Activated CD4-positive, alpha-beta T cell treated with anti-CD3 and anti-CD28 coated beads for 24 hours (primary cell): ENCODE measurements around the gene ATP1A4.

Experiments used
- DNase-seq, 2 donors: peaks; one replicate each; pipeline ENCODE4 v3.0.0-alpha.2; 2020; ENCODE audit warnings: low read depth in 2 of 2

The ATP1A4 gene

DNA sequence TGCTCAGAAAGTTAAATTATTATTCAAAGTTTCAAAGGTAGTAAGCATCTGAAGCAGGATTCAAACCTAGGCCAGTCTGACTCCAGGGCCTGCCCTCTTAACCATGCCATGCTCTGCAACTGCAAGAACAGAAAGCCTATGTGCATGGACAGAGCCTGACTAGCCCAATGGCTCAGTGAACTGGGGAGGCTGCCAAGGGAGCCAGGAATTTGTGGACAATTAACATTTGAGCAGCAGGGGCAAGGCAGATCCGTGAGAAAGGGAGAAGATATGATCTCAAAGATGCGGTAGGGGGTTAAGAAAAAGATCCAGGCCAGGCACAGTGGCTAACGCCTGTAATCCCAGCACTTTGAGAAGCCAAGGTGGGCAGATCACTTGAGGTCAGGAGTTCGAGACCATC lies 6.5 kb upstream of the ATP1A4 start:
- no peak for DNase-seq

- no peak for DNase-seq
These were observed 5.3 kb upstream of the ATP1A4 start for GRCh38 chr1:160146107-160146506.

- no peak for DNase-seq
These were observed 3.3 kb upstream of the ATP1A4 start for GRCh38 chr1:160148121-160148520.

- no peak for DNase-seq
These were observed 2.2 kb upstream of the ATP1A4 start for GRCh38 chr1:160149233-160149632.

DNA sequence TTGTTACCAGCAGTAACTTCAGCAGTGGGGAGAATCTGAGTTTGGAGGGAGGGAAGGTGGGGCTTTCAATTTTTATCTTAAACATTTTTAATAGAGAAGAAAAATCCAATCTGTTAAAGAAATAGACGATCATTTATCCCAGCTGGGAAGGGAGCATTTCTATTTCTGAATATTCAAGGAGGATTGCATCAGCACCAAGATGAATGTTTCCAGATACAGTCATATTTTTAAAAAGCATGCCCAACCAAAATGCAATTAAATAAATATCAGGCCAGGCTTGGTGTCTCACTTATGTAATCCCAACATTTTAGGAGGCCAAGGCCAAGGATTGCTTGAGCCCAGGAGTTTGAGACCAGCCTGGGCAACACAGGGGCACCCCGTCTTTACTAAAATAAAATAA lies 1.7 kb upstream of the ATP1A4 start:
- no peak for DNase-seq

- DNase-seq, result no peak
These were observed 3.4 kb downstream of the ATP1A4 start for GRCh38 chr1:160154790-160155189.

GRCh38 chr1:160156361-160156760 lies 5.0 kb downstream of the ATP1A4 start:
- no peak for DNase-seq

DNA sequence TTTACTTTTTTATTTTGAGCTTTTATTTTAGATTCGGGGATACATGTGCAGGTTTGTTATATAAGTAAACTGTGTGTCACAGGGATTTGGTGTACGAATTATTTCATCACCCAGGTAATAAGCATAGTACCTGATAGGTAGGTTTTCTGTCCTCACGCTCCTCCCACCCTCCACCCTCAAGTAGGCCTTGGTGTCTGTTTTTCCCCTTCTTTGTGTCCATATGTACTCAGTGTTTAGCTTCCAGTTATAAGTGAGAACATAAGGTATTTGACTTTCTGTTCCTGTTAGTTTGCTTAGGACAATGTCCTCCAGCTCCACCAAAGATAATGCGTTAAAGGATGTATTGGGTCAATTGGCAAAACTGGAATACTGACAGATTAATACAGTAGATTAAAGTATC lies 5.8 kb downstream of the ATP1A4 start:
- no peak for DNase-seq

DNA sequence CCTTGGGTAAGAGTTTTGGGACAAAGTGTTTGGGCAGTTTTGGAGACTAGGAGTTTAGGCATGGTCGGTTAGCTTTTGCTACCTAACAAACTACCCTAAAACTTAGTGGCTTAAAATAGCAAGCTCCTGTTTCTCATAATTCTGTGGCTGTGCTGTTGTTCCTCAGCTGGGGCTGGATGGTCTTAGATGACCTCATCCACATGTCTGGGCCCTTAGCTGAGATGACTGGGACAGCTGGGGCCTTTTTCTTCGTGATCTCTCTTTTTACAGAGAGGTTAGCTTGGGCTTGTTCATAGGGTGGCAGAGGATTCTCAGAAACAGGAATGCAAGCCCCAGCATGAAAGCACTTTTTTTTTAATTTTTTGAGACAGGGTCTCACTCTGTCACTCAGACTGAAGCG lies 6.6 kb downstream of the ATP1A4 start:
- DNase-seq, result no peak

DNA sequence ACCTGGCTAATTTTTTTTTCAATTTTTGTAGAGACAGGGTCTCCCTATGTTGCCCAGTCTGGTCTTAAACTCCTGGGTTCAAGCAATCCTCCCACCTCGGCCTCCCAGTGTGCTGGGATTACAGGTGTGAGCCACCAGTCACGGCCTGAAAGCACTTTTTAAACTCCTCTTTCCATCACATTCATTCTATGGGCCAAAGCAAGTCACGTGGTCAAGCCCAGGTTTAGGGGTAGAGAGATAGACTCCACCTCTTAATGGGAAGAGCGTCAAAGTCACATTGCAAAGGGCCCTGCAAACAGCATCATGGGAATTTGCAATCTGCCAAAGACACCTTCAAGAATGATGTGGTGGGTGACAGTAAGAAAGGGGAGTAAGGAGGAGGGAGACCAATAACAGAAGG lies 7.1 kb downstream of the ATP1A4 start:
- DNase-seq, result no peak

- DNase-seq, result no peak
These were observed 8.4 kb downstream of the ATP1A4 start for GRCh38 chr1:160159846-160160245.

GRCh38 chr1:160161965-160162705 lies 10.7 kb downstream of the ATP1A4 start:
- no peak for DNase-seq

DNA sequence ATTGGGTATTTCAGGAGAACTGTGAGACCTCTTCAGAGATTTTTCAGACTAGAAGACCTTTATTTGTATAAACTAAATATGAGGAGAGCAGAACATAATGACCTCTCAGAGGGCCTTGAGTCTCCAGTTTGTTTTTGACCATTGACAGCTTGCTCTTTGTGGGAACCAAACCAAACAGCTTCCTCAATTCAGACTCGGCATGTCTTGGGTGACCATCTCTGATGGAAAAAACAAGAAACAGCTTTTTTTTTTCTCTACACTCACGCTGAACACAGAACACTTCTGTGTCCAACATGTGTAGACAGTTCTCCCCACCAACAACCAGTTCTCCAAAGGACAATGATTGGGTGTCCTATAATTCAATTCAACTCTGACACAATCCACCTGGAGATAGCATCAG lies 11.5 kb downstream of the ATP1A4 start:
- DNase-seq, result no peak

DNA sequence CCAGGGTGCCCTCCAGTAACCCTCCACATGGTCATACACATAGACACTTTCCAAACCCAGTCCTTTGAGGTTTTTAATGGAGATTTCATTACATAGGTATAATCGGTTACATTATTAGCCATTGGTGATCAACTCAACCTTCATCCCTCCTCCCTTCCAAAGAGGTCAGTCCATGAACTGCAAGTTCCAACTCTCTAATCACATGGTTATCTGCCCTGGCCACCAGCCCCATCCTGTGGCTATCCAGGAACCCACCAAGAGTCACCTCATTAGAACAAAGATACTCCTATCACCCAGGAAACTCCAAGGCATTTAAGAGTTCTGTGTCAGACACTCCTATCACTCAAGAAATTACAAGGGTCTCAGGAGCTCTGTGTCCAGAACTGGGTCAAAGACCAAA lies 12.2 kb downstream of the ATP1A4 start:
- no peak for DNase-seq

DNA sequence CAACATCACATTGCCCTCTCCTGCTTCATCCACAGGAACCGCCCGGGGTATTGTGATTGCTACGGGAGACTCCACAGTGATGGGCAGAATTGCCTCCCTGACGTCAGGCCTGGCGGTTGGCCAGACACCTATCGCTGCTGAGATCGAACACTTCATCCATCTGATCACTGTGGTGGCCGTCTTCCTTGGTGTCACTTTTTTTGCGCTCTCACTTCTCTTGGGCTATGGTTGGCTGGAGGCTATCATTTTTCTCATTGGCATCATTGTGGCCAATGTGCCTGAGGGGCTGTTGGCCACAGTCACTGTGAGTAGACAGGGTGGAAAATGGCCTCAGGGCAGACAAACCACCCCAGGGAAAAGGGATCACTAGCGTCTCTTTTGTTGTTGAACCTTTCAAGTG lies 12.7 kb downstream of the ATP1A4 start:
- no peak for DNase-seq

- DNase-seq, result no peak
These were observed 14.9 kb downstream of the ATP1A4 start for GRCh38 chr1:160166166-160166868.

GRCh38 chr1:160167056-160167455 lies 15.7 kb downstream of the ATP1A4 start:
- no peak for DNase-seq

GRCh38 chr1:160167580-160167979 lies 16.2 kb downstream of the ATP1A4 start:
- DNase-seq, result no peak

DNA sequence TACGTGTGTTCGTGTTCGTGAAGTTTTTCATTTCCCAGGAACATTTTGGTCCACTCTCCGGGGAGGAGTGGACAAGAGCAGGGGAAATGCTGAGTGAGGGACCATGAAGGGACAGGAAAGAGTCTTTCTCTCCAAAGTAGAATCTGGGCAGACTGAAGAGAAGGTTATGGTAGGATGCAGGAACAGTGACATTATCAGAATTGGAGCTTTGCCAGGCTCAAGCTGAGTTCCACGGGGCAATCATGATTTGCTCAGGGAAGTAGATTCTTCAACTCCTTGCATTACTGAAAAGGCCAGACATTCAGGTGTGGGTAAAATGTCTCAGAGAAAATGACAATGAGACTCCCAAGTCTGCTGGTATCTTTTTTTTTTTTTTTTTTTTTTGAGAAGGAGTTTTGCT lies 16.6 kb downstream of the ATP1A4 start:
- no peak for DNase-seq

- DNase-seq, result no peak
These were observed 17.4 kb downstream of the ATP1A4 start for GRCh38 chr1:160168609-160169369.

DNA sequence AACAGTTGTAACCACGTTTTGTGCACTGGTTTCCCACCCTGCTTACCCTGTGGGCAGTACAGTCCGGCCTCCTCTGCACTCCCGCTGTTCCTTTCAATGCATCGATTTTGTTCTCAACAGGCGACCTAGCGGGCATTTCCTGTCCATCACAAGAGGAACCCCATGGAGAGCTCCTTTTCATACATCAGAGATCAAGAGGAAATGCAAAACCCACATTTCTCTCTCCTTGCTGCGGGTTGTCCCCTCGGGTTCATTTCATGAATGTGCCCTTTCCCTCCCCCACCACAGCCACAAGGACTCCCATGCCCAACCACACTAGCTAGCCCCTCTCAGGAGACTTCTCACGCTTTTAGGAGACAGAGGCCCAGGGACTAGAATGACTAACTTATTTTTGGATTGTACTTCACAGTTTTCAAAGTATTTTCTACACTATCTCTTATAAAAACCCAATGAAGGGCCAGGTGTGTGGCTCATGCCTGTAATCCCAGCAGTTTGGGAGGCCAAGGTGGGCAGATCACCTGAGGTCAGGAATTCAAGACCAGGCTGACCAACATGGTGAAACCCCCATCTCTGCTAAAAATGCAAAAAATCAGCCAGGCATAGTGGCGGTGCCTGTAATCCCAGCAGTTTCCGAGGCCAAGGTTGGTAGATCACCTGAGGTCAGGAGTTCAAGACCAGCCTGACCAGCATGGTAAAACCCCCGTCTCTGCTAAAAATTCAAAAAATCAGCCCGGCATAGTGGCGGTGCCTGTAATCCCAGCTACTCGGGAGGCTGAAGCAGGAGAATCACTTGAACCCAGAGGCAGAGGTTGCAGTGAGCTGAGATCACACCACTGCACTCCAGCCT lies 18.4 kb downstream of the ATP1A4 start:
- no peak for DNase-seq

GRCh38 chr1:160171354-160171753 lies 20.0 kb downstream of the ATP1A4 start:
- no peak for DNase-seq
